ENCODE measurements around the gene ASB15.

The ASB15 gene

GRCh38 chr7:123608991-123609882, 7.6 kb downstream of the ASB15 start:
- no peak overlapping the region for H3K4me3 ChIP-seq (ENCODE audit: low read depth, low read length)
- TF ChIP-seq, protein P1, sequence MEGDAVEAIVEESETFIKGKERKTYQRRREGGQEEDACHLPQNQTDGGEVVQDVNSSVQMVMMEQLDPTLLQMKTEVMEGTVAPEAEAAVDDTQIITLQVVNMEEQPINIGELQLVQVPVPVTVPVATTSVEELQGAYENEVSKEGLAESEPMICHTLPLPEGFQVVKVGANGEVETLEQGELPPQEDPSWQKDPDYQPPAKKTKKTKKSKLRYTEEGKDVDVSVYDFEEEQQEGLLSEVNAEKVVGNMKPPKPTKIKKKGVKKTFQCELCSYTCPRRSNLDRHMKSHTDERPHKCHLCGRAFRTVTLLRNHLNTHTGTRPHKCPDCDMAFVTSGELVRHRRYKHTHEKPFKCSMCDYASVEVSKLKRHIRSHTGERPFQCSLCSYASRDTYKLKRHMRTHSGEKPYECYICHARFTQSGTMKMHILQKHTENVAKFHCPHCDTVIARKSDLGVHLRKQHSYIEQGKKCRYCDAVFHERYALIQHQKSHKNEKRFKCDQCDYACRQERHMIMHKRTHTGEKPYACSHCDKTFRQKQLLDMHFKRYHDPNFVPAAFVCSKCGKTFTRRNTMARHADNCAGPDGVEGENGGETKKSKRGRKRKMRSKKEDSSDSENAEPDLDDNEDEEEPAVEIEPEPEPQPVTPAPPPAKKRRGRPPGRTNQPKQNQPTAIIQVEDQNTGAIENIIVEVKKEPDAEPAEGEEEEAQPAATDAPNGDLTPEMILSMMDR (conservative IDR thresholded peaks at IDR 0.05; ENCODE audit: low read depth, low read length): no peak
- no peak for DNase-seq (ENCODE audit: low read depth)

GRCh38 chr7:123609883-123610239, 8.2 kb downstream of the ASB15 start:
- H3K4me3 ChIP-seq (ENCODE audit: low read depth, low read length): no peak overlapping the region
- TF ChIP-seq, protein P1 (conservative IDR thresholded peaks at IDR 0.05; ENCODE audit: low read depth, low read length): no peak
- no peak for DNase-seq (ENCODE audit: low read depth)

DNA sequence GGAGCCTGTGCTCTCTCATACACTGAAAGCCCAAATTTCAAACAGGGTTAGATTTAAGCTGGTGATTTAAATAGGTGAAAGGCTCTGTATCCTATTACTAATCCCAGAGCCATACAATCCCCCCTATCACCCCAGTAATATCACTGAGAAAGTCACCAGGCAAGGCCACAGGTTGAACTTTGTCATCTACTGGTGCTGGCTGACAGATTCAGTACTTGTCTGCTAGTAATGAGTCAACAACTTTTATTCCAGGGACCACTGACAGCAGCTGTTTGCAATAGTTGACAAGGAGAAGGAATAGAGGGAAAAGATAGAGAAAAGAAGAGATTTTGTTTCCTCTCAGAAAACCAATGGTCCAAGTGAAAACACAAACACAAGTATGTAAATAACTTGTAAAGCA, 10.4 kb downstream of the ASB15 start:
- H3K4me3 ChIP-seq (ENCODE audit: low read depth, low read length): no peak overlapping the region
- DNase-seq (ENCODE audit: low read depth): no peak
- TF ChIP-seq, protein P1 (conservative IDR thresholded peaks at IDR 0.05; ENCODE audit: low read depth, low read length): no peak

- no peak overlapping the region for H3K4me3 ChIP-seq (ENCODE audit: low read depth, low read length)
- DNase-seq (ENCODE audit: low read depth): peak; percentile 88
- TF ChIP-seq, protein P1 (conservative IDR thresholded peaks at IDR 0.05; ENCODE audit: low read depth, low read length): no peak
These were observed 13.7 kb downstream of the ASB15 start for GRCh38 chr7:123615344-123615743.

DNA sequence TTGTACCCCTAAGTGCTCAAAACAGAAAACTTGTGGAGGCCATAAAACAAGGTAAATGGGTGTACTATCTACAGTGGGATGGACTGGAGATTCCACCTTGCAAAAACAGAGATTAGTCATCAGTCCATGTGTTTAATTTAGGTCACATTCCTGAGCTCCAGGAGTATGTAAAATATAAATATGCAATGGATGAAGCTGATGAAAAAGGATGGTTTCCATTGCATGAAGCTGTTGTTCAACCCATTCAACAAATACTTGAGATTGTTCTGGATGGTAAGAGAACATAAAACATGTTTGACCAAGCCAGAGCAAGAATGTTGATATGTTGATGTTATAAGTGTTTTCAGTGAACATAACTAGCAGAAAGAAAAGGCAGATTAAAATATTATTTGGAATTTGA, 14.6 kb downstream of the ASB15 start:
- H3K4me3 ChIP-seq (ENCODE audit: low read depth, low read length): no peak overlapping the region
- DNase-seq (ENCODE audit: low read depth): peak; percentile 77
- TF ChIP-seq, protein P1 (conservative IDR thresholded peaks at IDR 0.05; ENCODE audit: low read depth, low read length): no peak

GRCh38 chr7:123621707-123622106, 20.1 kb downstream of the ASB15 start:
- TF ChIP-seq, protein P1 (conservative IDR thresholded peaks at IDR 0.05; ENCODE audit: low read depth, low read length): no peak
- no peak for DNase-seq (ENCODE audit: low read depth)
- H3K4me3 ChIP-seq (ENCODE audit: low read depth, low read length): no peak overlapping the region
